Kidney epithelial cell (primary cell): Measurements from ENCODE around the gene SLC41A3. TPM values are rescaled to one million over a fixed set of nuclear protein-coding genes. Genes with fewer than 3 reads are reported as not detected.

Source experiments
- DNase-seq: peaks from one replicate; pipeline ENCODE4 v3.0.0-alpha.2; 2010; ENCODE audit warnings: low read depth
- H3K27me3 ChIP-seq: 2 replicates; pipeline ENCODE4 v1.6.0; 2011; ENCODE audit warnings: low read length; ENCODE audit not compliant: control insufficient read depth, insufficient read depth
- H3K36me3 ChIP-seq: 2 replicates; pipeline ENCODE4 v1.5.1; 2011; ENCODE audit warnings: low read length; ENCODE audit not compliant: control insufficient read depth, insufficient read depth
- H3K4me3 ChIP-seq: 2 replicates; pipeline ENCODE4 v1.5.1; 2011; ENCODE audit warnings: low read depth, mild to moderate bottlenecking, control low read depth, low read length
- total RNA-seq: library from RNA; depleted of rRNA; stranded (reverse); fragments of >200 nt; gene quantifications from 2 replicates; pipeline ENCODE4 v1.2.3, GENCODE V29; 2015
- TF ChIP-seq, protein P1 (sequence below): IDR thresholded peaks from 2 replicates; pipeline ENCODE4 v1.5.1; 2011; ENCODE audit warnings: mild to moderate bottlenecking, moderate library complexity, low read length, control low read depth, inconsistent platforms; ENCODE audit not compliant: insufficient read depth, poor library complexity, severe bottlenecking

SLC41A3 gene
- total RNA-seq, 1 donor from 2014 or later: 74.9 TPM

DNA sequence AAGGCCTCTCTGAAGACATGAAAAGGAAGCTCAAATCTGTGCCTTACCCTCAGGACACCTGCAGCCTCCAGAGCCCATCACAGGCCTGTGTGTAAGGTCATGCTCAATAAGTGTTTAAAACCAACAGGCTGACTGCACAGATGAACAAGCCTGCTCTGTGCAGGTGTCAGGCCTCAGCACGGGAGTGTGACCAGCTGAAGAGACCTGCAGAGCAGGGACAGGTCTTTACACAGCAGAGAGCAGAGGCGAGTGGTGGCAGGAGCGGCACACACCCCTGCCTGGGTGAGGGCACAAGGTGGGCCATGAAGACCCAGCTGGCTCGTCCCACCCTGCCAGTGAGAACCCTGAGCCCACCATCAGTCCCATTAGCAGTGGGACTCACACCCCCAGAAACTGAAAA lies 58.1 kb downstream of the SLC41A3 start:
- DNase-seq: no peak
- H3K27me3 ChIP-seq: no peaks in the 10 kb centered on the region
- TF ChIP-seq, protein P1, sequence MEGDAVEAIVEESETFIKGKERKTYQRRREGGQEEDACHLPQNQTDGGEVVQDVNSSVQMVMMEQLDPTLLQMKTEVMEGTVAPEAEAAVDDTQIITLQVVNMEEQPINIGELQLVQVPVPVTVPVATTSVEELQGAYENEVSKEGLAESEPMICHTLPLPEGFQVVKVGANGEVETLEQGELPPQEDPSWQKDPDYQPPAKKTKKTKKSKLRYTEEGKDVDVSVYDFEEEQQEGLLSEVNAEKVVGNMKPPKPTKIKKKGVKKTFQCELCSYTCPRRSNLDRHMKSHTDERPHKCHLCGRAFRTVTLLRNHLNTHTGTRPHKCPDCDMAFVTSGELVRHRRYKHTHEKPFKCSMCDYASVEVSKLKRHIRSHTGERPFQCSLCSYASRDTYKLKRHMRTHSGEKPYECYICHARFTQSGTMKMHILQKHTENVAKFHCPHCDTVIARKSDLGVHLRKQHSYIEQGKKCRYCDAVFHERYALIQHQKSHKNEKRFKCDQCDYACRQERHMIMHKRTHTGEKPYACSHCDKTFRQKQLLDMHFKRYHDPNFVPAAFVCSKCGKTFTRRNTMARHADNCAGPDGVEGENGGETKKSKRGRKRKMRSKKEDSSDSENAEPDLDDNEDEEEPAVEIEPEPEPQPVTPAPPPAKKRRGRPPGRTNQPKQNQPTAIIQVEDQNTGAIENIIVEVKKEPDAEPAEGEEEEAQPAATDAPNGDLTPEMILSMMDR: no peak
- no peaks in the 10 kb centered on the region for H3K36me3 ChIP-seq
- H3K4me3 ChIP-seq: no peak overlapping the region

DNA sequence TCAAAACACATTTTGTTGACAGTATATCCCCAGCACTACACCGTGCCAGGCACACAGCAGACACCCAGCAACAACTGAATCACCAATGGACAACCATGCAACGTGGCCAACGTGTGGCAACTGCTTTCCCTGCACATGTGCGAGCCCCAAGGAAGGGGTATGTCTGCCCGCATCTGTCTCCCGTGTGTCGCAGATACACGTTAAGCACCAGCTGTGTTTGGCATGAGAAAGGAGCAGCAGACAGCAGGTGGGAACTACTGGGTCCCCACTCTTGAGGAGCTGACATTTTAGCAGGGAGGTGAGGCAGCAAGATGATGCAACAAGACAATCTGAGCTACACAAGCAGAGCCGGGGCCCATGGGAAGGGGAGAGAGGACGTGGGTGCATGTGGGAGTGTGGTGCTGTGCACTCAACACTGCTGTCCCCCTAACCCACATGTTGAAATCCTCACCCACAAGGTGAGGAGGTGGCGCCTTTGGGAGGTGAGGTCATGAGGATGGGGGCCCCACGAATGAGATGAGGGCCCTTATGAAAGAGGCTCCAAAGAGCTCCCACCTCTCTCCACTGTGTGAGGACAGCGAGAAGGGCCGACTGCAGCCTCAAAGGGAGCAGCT lies 58.7 kb downstream of the SLC41A3 start:
- no peak for DNase-seq
- H3K36me3 ChIP-seq: no peaks in the 10 kb centered on the region
- TF ChIP-seq, protein P1: no peak
- no peaks in the 10 kb centered on the region for H3K27me3 ChIP-seq
- H3K4me3 ChIP-seq: no peak overlapping the region

DNA sequence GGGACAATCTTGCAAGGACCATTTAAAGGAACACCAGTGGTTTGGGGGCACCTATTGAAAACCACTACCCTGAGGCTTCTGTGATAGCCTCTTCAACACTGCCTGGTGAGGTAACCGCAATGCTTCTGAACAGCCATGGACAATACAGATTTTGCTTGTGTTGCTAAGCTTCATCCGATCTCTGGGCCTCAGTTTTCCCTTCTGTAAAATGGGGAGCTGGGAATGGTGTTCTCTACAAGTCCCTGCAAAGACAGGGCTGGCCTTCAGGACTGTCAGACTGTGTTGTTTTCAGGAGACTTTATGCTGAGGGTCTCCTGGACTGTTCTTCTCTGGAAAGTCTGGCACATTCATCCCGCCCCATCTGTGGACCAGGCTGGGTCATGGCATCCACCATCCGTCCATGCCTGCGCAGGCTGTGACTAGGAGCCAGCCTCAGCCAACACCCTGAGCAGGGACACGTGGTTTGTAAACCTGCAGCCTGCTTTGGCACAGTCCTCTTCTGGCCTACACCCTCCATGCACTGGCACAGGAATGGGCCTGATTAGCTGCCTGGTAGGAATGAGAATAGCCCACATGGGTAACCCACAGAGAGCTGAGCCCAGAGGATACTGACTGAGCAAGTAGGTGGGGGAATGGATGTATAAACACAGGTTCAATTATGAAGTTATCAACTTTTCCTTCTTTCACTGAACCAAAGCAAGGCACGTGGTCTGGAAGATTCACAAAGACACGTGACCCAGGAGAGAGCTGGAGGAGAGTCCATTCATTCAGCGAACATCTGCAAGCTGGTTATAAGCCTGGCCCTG lies 59.7 kb downstream of the SLC41A3 start:
- TF ChIP-seq, protein P1: no peak
- no peak for DNase-seq
- no peaks in the 10 kb centered on the region for H3K36me3 ChIP-seq

DNA sequence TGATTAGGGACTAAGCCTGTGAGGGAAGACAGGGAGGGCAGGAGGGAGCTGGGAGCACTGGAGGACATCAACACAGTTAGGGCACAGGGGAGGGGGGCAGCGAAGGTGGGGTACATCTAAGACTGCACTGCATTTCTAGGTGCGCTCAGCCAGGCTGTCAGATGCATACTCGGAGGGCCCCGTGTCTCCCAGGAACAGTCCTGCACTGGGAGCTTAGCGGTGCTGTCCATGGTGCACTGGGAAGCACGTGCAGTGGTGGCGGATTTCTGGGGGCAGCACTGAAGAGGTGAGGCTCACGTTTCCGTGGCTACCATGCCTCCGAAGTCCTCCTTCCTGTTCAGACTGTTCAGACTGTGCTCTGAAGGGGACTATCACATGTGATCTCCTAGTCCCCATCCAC lies 60.5 kb downstream of the SLC41A3 start:
- H3K4me3 ChIP-seq: no peak overlapping the region
- TF ChIP-seq, protein P1: no peak
- DNase-seq: no peak
- no peaks in the 10 kb centered on the region for H3K36me3 ChIP-seq
- H3K27me3 ChIP-seq: no peaks in the 10 kb centered on the region

More for the DNA sequence above, 59.7 kb downstream of the SLC41A3 start:
- Histone ChIP-seq H3K4me3 (no peak overlapping the region), H3K27me3 (no peaks in the 10 kb centered on the region)

DNA sequence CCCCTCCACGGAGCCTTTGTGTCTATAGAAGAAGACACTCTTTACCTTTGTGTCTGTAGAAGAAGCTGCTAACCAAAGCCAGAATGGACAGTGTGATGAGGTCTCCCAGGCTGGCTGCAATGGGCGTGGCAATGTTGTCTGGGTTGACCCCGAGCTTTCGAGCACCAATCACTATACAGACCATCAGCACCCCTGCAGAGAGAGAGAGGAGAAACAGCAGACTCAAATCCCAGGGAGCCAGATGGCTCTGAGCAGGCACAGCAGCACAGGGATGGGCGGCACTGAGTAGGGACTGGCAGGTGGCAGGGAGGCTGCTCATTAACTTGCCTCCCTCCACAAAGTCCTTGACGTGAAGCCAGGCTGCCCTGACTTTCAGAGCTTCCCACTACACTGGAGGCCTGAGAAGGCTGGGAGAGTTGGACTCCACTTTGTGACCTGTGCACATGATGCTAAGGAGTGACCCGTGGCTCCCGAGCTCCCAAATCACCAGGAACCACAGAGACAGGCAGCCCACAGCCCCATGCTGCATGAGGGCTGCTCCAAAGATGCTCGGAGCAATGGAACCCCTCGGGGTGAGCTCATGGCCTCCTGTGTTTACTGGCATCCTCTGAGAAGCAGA lies 61.1 kb downstream of the SLC41A3 start:
- H3K4me3 ChIP-seq: no peak overlapping the region
- no peaks in the 10 kb centered on the region for H3K27me3 ChIP-seq
- DNase-seq: no peak
- TF ChIP-seq, protein P1: no peak
- no peaks in the 10 kb centered on the region for H3K36me3 ChIP-seq
